NCI-H446 treated with DMSO at 0.1 percent for 48 hours (cell line): ENCODE data around the gene MCC.

Source experiments
- DNase-seq: peaks from one replicate; lab custom pipeline; 2025; lab: John Stamatoyannopoulos, UW

The MCC gene

GRCh38 chr5:113271015-113271414 is 217.2 kb downstream of the MCC start:
- DNase-seq: no peak

GRCh38 chr5:113270086-113270485 is 218.2 kb downstream of the MCC start:
- DNase-seq: no peak

GRCh38 chr5:113269023-113269997 is 218.9 kb downstream of the MCC start:
- DNase-seq: no peak

GRCh38 chr5:113268232-113268631 is 220.0 kb downstream of the MCC start:
- DNase-seq: no peak

- DNase-seq: no peak
Observed at GRCh38 chr5:113267361-113267900, 220.8 kb downstream of the MCC start.

- DNase-seq: no peak
Observed at GRCh38 chr5:113266913-113267227, 221.4 kb downstream of the MCC start.

- DNase-seq: no peak
Observed at GRCh38 chr5:113266227-113266912, 221.9 kb downstream of the MCC start.

- no peak for DNase-seq
Observed at GRCh38 chr5:113265190-113265589, 223.1 kb downstream of the MCC start.

- peak; percentile 55 for DNase-seq
Observed at GRCh38 chr5:113264046-113264445, 224.2 kb downstream of the MCC start.

- DNase-seq: no peak
Observed at GRCh38 chr5:113263545-113263944, 224.7 kb downstream of the MCC start.

GRCh38 chr5:113262674-113263073 is 225.6 kb downstream of the MCC start:
- DNase-seq: no peak

GRCh38 chr5:113259034-113259433 is 229.2 kb downstream of the MCC start:
- DNase-seq: no peak

- DNase-seq: no peak
Observed at GRCh38 chr5:113257545-113257944, 230.7 kb downstream of the MCC start.

- DNase-seq: no peak
Observed at GRCh38 chr5:113256671-113257452, 231.4 kb downstream of the MCC start.

- no peak for DNase-seq
Observed at GRCh38 chr5:113255579-113256386, 232.5 kb downstream of the MCC start.

- no peak for DNase-seq
Observed at GRCh38 chr5:113255105-113255504, 233.1 kb downstream of the MCC start.

GRCh38 chr5:113253037-113253436 is 235.2 kb downstream of the MCC start:
- no peak for DNase-seq

- no peak for DNase-seq
Observed at GRCh38 chr5:113252066-113252465, 236.2 kb downstream of the MCC start.

GRCh38 chr5:113250341-113250953 is 237.8 kb downstream of the MCC start:
- DNase-seq: no peak

GRCh38 chr5:113249206-113249605 is 239.0 kb downstream of the MCC start:
- no peak for DNase-seq

- DNase-seq: peak; percentile 32
Observed at GRCh38 chr5:113246361-113246870, 241.8 kb downstream of the MCC start.
